Natural killer cell (primary cell): Measurements from ENCODE around the gene ANK3. TPM values are rescaled to one million over a fixed set of nuclear protein-coding genes. Genes with fewer than 3 reads are reported as not detected.

Source experiments
- ATAC-seq, 3 donors: fragments of 150-1000 bp in 2 of 3; fragments of 200-7000 bp in 1 of 3; cut with Tn5 transposase; 1 replicate in 1 of 3; 2 replicates in 2 of 3; pipeline ENCODE4 v1.10.0; 2021; ENCODE audit warnings: mild to moderate bottlenecking in 2 of 3, moderate library complexity in 2 of 3
- DNase-seq, 2 donors: peaks; one replicate each; pipeline versions ENCODE4 v3.0.0 to v3.0.0-alpha.2; 2013 to 2021; ENCODE audit warnings: mixed read lengths in 1 of 2
- H3K27ac ChIP-seq: one replicate; pipeline ENCODE4 v1.5.1; 2013; ENCODE audit warnings: mild to moderate bottlenecking, low read length
- H3K27me3 ChIP-seq: one replicate; pipeline ENCODE4 v1.6.1; 2013; ENCODE audit warnings: low read length; ENCODE audit not compliant: control insufficient read depth, insufficient read depth
- H3K36me3 ChIP-seq: one replicate; pipeline ENCODE4 v1.6.1; 2013; ENCODE audit warnings: low read length; ENCODE audit not compliant: control insufficient read depth, insufficient read depth
- H3K4me1 ChIP-seq: one replicate; pipeline ENCODE4 v1.6.1; 2013; ENCODE audit warnings: low read length; ENCODE audit not compliant: control insufficient read depth, insufficient read depth
- H3K4me3 ChIP-seq: one replicate; pipeline ENCODE4 v1.5.1; 2013; ENCODE audit warnings: low read length
- H3K9me3 ChIP-seq: one replicate; pipeline ENCODE4 v1.6.1; 2013; ENCODE audit warnings: low read length; ENCODE audit not compliant: control insufficient read depth, insufficient read depth
- H3K27ac Mint-ChIP-seq, 2 donors: one replicate each; pipeline ENCODE4 v1.8.0; 2022; ENCODE audit warnings: mild to moderate bottlenecking in 2 of 2, mixed read lengths in 2 of 2, moderate library complexity in 1 of 2
- H3K27me3 Mint-ChIP-seq, 2 donors: one replicate each; pipeline ENCODE4 v1.8.0; 2022; ENCODE audit warnings: low read depth in 2 of 2, mixed read lengths in 2 of 2
- H3K36me3 Mint-ChIP-seq: one replicate; pipeline ENCODE4 v1.8.0; 2022; ENCODE audit warnings: mixed read lengths
- H3K4me1 Mint-ChIP-seq, 2 donors: one replicate each; pipeline ENCODE4 v1.8.0; 2022; ENCODE audit warnings: mixed read lengths in 2 of 2
- H3K4me3 Mint-ChIP-seq: one replicate; pipeline ENCODE4 v1.8.0; 2022; ENCODE audit warnings: mild to moderate bottlenecking, moderate library complexity, mixed read lengths
- H3K9me3 Mint-ChIP-seq, 2 donors: one replicate each; pipeline ENCODE4 v1.8.0; 2022; ENCODE audit warnings: mixed read lengths in 2 of 2
- WGBS: methylation state at CpG from one replicate; pipeline ENCODE4 v1.1.7; 2013; ENCODE audit warnings: missing lambda C conversion rate; ENCODE audit not compliant: insufficient coverage; 5-methylcytosine and 5-hydroxymethylcytosine counted together
- intact Hi-C: fragments of 100-400 bp; cut with micrococcal nuclease; formaldehyde crosslinking; loops from one replicate; pipeline ENCODE4 v1.14.2; 2022
- total RNA-seq, 4 donors: library from RNA; stranded (reverse); fragments of 120-200 nt in 1 of 4; gene quantifications; one replicate each; pipeline versions ENCODE4 v1.2.3 to v1.2.4, GENCODE V29; 2013 to 2022
- TF ChIP-seq, protein P1 (sequence below): fragments of 200-600 bp; IDR thresholded peaks from one replicate; pipeline ENCODE4 v1.8.0; 2022; ENCODE audit warnings: antibody characterized with exemption

The ANK3 gene
- total RNA-seq, 3 donors from 2014 or later (not counting 1 experiment from before 2014, with no cell fraction given) = 4.4 to 12.9 (median 11.4) TPM

DNA sequence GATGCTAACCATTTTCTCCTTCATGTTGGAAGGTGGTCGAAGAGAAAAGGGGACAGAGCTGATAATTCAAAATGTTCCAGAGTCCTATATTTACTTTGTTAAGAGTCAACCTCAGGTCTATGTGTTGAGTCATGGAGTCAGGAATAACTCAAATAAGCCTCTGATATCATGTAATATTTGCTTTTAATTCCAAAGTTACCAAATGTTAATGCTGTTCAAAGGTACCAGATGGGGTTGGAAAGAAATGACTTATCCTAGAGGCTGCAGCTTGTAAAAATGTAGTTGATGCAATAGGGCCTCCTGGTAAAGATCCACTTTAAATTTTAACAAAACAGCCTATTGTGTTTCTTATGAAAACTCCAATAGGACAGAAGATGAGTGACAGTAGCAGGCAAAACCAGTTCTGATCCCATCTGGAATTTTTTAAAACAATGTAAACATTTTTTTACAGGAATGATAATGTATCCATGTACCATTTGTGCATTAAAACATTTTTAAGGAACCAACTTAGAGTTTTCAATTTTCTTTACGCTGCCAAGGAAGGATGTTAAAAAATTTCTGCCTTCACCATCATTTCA is 218.2 kb downstream of the ANK3 start:
- Histone ChIP-seq H3K27ac (no peak overlapping the region), H3K36me3 (peaks cover 2% of the 10 kb centered on the region), H3K4me1 (no peaks in the 10 kb centered on the region), H3K9me3 (no peaks in the 10 kb centered on the region), H3K27me3 (no peaks in the 10 kb centered on the region), H3K4me3 (no peak overlapping the region)
- ATAC-seq (no peak), DNase-seq (no peak)
- H3K9me3 Mint-ChIP-seq = no peaks in the 10 kb centered on the region
- TF ChIP-seq, protein P1, sequence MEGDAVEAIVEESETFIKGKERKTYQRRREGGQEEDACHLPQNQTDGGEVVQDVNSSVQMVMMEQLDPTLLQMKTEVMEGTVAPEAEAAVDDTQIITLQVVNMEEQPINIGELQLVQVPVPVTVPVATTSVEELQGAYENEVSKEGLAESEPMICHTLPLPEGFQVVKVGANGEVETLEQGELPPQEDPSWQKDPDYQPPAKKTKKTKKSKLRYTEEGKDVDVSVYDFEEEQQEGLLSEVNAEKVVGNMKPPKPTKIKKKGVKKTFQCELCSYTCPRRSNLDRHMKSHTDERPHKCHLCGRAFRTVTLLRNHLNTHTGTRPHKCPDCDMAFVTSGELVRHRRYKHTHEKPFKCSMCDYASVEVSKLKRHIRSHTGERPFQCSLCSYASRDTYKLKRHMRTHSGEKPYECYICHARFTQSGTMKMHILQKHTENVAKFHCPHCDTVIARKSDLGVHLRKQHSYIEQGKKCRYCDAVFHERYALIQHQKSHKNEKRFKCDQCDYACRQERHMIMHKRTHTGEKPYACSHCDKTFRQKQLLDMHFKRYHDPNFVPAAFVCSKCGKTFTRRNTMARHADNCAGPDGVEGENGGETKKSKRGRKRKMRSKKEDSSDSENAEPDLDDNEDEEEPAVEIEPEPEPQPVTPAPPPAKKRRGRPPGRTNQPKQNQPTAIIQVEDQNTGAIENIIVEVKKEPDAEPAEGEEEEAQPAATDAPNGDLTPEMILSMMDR = no peak
- H3K36me3 Mint-ChIP-seq = no peaks in the 10 kb centered on the region
- no peaks in the 10 kb centered on the region for H3K27me3 Mint-ChIP-seq
- intact Hi-C loops = no loop called here
- H3K4me1 Mint-ChIP-seq = no peaks in the 10 kb centered on the region
- H3K4me3 Mint-ChIP-seq = no peak overlapping the region
- no peak overlapping the region for H3K27ac Mint-ChIP-seq
- 63% methylated on average over 1 of the region's 2 CpGs for WGBS

- intact Hi-C loops = no loop called here
- no peaks in the 10 kb centered on the region for H3K9me3 Mint-ChIP-seq
- no peaks in the 10 kb centered on the region for H3K27me3 ChIP-seq
- TF ChIP-seq, protein P1 = no peak
- WGBS = 97% methylated on average over 3 of the region's 3 CpGs
- H3K4me3 Mint-ChIP-seq = no peak overlapping the region
- peaks cover 2% of the 10 kb centered on the region for H3K36me3 ChIP-seq
- H3K4me1 ChIP-seq = no peaks in the 10 kb centered on the region
- DNase-seq = no peak
- H3K27me3 Mint-ChIP-seq = no peaks in the 10 kb centered on the region
- H3K4me1 Mint-ChIP-seq = no peaks in the 10 kb centered on the region
- ATAC-seq = no peak
- no peak overlapping the region for H3K27ac Mint-ChIP-seq
- no peaks in the 10 kb centered on the region for H3K9me3 ChIP-seq
- H3K36me3 Mint-ChIP-seq = no peaks in the 10 kb centered on the region
- H3K27ac ChIP-seq = no peak overlapping the region
- no peak overlapping the region for H3K4me3 ChIP-seq
Measured at GRCh38 chr10:60170250-60170649, 219.4 kb downstream of the ANK3 start.

DNA sequence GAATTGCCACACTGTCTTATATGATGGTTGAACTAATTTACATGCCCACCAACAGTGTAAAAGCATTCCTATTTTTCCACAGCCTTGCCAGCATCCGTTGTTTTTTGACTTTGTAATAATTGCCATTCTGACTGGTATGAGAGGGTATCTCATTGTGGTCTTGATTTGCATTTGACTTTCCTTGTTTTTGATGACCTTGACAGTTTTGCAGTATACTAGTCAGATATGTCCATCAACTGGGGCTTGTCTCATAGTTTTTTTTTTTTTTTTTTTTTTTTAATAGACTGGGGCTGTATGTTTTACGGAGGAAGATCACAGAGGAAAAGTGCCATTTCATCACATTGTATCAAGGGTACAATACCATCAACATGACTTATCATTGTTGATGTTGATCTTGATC is 220.6 kb downstream of the ANK3 start:
- Histone ChIP-seq H3K27me3 (no peaks in the 10 kb centered on the region), H3K4me3 (no peak overlapping the region), H3K4me1 (no peaks in the 10 kb centered on the region), H3K36me3 (peaks cover 2% of the 10 kb centered on the region), H3K9me3 (no peaks in the 10 kb centered on the region), H3K27ac (no peak overlapping the region)
- no peaks in the 10 kb centered on the region for H3K36me3 Mint-ChIP-seq
- no peaks in the 10 kb centered on the region for H3K9me3 Mint-ChIP-seq
- intact Hi-C loops = no loop called here
- H3K4me3 Mint-ChIP-seq = no peak overlapping the region
- DNase-seq (no peak), ATAC-seq (no peak)
- H3K27me3 Mint-ChIP-seq = no peaks in the 10 kb centered on the region
- no peaks in the 10 kb centered on the region for H3K4me1 Mint-ChIP-seq
- WGBS = 100% methylated on average over 1 of the region's 2 CpGs
- no peak overlapping the region for H3K27ac Mint-ChIP-seq
- TF ChIP-seq, protein P1 = no peak

- ATAC-seq (no peak), DNase-seq (no peak)
- Histone ChIP-seq H3K4me1 (no peaks in the 10 kb centered on the region), H3K9me3 (no peaks in the 10 kb centered on the region), H3K27me3 (no peaks in the 10 kb centered on the region), H3K27ac (no peak overlapping the region), H3K36me3 (no peaks in the 10 kb centered on the region), H3K4me3 (no peak overlapping the region)
- intact Hi-C loops = no loop called here
- Mint-ChIP-seq H3K4me3 (no peak overlapping the region), H3K27ac (no peak overlapping the region), H3K27me3 (no peaks in the 10 kb centered on the region), H3K4me1 (no peaks in the 10 kb centered on the region), H3K36me3 (no peaks in the 10 kb centered on the region), H3K9me3 (peaks cover 0 to 2% of the 10 kb centered on the region in 2 donors)
- TF ChIP-seq, protein P1 = no peak
- 97% methylated on average over 3 of the region's 4 CpGs for WGBS
Measured at GRCh38 chr10:60167050-60167449, 222.6 kb downstream of the ANK3 start.
